ENCODE results near the gene RAP1A. TPM values are rescaled to one million over a fixed set of nuclear protein-coding genes. Genes with fewer than 3 reads are reported as not detected.

Gene RAP1A
- total RNA-seq, 6 experiments from 2014 or later: 75.7 to 82.9 (median 80.3) TPM

- DNase-seq: peak; percentile 43
- Mint-ChIP-seq H3K4me1 (ENCODE audit: low read depth) (peaks cover 57% of the 10 kb centered on the region), H3K27me3 (ENCODE audit: insufficient read depth) (no peaks in the 10 kb centered on the region), H3K4me3 (no peak overlapping the region), H3K36me3 (ENCODE audit: low read depth) (no peaks in the 10 kb centered on the region), H3K9me3 (no peaks in the 10 kb centered on the region), H3K27ac (peak overlapping the region; percentile 65)
- no peak for TF ChIP-seq CTCF (IDR thresholded peaks at IDR 0.05)
Measured at GRCh38 chr1:111742938-111743549, 123.5 kb downstream of the RAP1A start.

- Mint-ChIP-seq H3K9me3 (no peaks in the 10 kb centered on the region), H3K4me1 (ENCODE audit: low read depth) (peaks cover 53% of the 10 kb centered on the region), H3K27me3 (ENCODE audit: insufficient read depth) (no peaks in the 10 kb centered on the region), H3K4me3 (no peak overlapping the region), H3K27ac (peak overlapping the region; percentile 65), H3K36me3 (ENCODE audit: low read depth) (no peaks in the 10 kb centered on the region)
- DNase-seq: peak; percentile 61
- TF ChIP-seq CTCF (IDR thresholded peaks at IDR 0.05): no peak
Measured at GRCh38 chr1:111743679-111744101, 124.1 kb downstream of the RAP1A start.

- Mint-ChIP-seq H3K27me3 (ENCODE audit: insufficient read depth) (no peaks in the 10 kb centered on the region; the same call in 1 of the 2 replicates), H3K4me1 (ENCODE audit: low read depth) (peaks cover 42% of the 10 kb centered on the region), H3K36me3 (ENCODE audit: low read depth) (no peaks in the 10 kb centered on the region), H3K9me3 (no peaks in the 10 kb centered on the region), H3K4me3 (no peak overlapping the region), H3K27ac (peak overlapping the region; percentile 8; the same call in 1 of the 2 replicates)
- TF ChIP-seq CTCF (IDR thresholded peaks at IDR 0.05): no peak
- DNase-seq: peak; percentile 30
Measured at GRCh38 chr1:111745675-111746613, 126.4 kb downstream of the RAP1A start.

GRCh38 chr1:111746614-111746999, 127.0 kb downstream of the RAP1A start:
- DNase-seq: no peak
- H3K4me3 Mint-ChIP-seq: no peak overlapping the region
- no peaks in the 10 kb centered on the region; the same call in 1 of the 2 replicates for H3K27me3 Mint-ChIP-seq (ENCODE audit: insufficient read depth)
- no peaks in the 10 kb centered on the region for H3K9me3 Mint-ChIP-seq
- TF ChIP-seq CTCF (IDR thresholded peaks at IDR 0.05): no peak
- H3K27ac Mint-ChIP-seq: peak overlapping the region; percentile 8
- H3K4me1 Mint-ChIP-seq (ENCODE audit: low read depth): peaks cover 42% of the 10 kb centered on the region
- H3K36me3 Mint-ChIP-seq (ENCODE audit: low read depth): no peaks in the 10 kb centered on the region

- Mint-ChIP-seq H3K27me3 (ENCODE audit: insufficient read depth) (no peaks in the 10 kb centered on the region; the same call in 1 of the 2 replicates), H3K27ac (no peak overlapping the region), H3K9me3 (no peaks in the 10 kb centered on the region), H3K4me3 (no peak overlapping the region), H3K4me1 (ENCODE audit: low read depth) (peaks cover 38% of the 10 kb centered on the region), H3K36me3 (ENCODE audit: low read depth) (no peaks in the 10 kb centered on the region)
- TF ChIP-seq CTCF (IDR thresholded peaks at IDR 0.05): peak; percentile 86
- peak; percentile 73 for DNase-seq
Measured at GRCh38 chr1:111747282-111747734, 127.7 kb downstream of the RAP1A start.
